Esophagus squamous epithelium (tissue), 5 donors: Measurements from ENCODE around the gene TRIM65. TPM values are rescaled to one million over a fixed set of nuclear protein-coding genes. Genes with fewer than 3 reads are reported as not detected.
"Not testable (repeated sequence)": the region's sequence is repeated elsewhere in the genome, so short reads cannot be mapped to it uniquely, and the experiment has no call there.

Experiments used
- DNase-seq: peaks from one replicate; lab custom pipeline; 2025; lab: John Stamatoyannopoulos, UW
- H3K27ac ChIP-seq, 4 donors: fragments of 200-600 bp; sonication (generic); one replicate each; pipeline ENCODE4 v1.5.1; 2016 to 2019; ENCODE audit warnings: mild to moderate bottlenecking in 1 of 4
- H3K27me3 ChIP-seq, 4 donors: fragments of 200-600 bp; sonication (generic); 1 replicate in 3 of 4; 2 replicates in 1 of 4; pipeline versions ENCODE4 v1.5.1 to v1.6.0; 2017 to 2021; ENCODE audit warnings: antibody characterized with exemption in 1 of 4
- H3K36me3 ChIP-seq, 3 donors: fragments of 200-600 bp; sonication (generic); one replicate each; pipeline ENCODE4 v1.5.1; 2016 to 2019
- H3K4me1 ChIP-seq, 3 donors: fragments of 200-600 bp; sonication (generic); one replicate each; pipeline ENCODE4 v1.5.1; 2017 to 2019
- H3K4me3 ChIP-seq, 4 donors: fragments of 200-600 bp; sonication (generic); 1 replicate in 3 of 4; 2 replicates in 1 of 4; pipeline ENCODE4 v1.5.1; 2016 to 2019; ENCODE audit warnings: mild to moderate bottlenecking in 2 of 4, moderate library complexity in 1 of 4
- H3K9me3 ChIP-seq, 3 donors: fragments of 200-600 bp; sonication (generic); one replicate each; pipeline ENCODE4 v1.5.1; 2016 to 2019
- POLR2A ChIP-seq, 4 donors: fragments of 450-650 bp; IDR thresholded peaks; one replicate each; pipeline ENCODE4 v1.6.1; 2017; ENCODE audit warnings: antibody characterized with exemption in 4 of 4, mild to moderate bottlenecking in 4 of 4, moderate library complexity in 3 of 4
- WGBS, 2 donors: methylation state at CpG; one replicate each; pipeline ENCODE4 v1.1.5; 2018; 5-methylcytosine and 5-hydroxymethylcytosine counted together
- intact Hi-C: fragments of 100-400 bp; cut with DNase I; formaldehyde crosslinking; loops from one replicate; pipeline ENCODE4 v1.15.0; 2022
- total RNA-seq, 4 donors: library from RNA; depleted of rRNA; stranded (reverse); fragments of >200 nt; gene quantifications; one replicate each; pipeline ENCODE4 v1.1.0, GENCODE V29; 2016
- TF ChIP-seq, protein P1 (sequence below), 6 experiments: fragments of 450-650 bp in 4 of 6; fragments of 200-600 bp in 2 of 6; sonication (generic) in 2 of 6; IDR thresholded peaks; one replicate each; pipeline ENCODE4 v1.5.1; 2016 to 2019; ENCODE audit warnings: antibody characterized with exemption in 6 of 6, mild to moderate bottlenecking in 4 of 6, moderate library complexity in 4 of 6
- donor health status: DM: yes; HTN: yes; CAD: no.

Gene TRIM65
- total RNA-seq, 4 donors from 2014 or later, result 17.3 to 24.6 (median 19.6) TPM

DNA sequence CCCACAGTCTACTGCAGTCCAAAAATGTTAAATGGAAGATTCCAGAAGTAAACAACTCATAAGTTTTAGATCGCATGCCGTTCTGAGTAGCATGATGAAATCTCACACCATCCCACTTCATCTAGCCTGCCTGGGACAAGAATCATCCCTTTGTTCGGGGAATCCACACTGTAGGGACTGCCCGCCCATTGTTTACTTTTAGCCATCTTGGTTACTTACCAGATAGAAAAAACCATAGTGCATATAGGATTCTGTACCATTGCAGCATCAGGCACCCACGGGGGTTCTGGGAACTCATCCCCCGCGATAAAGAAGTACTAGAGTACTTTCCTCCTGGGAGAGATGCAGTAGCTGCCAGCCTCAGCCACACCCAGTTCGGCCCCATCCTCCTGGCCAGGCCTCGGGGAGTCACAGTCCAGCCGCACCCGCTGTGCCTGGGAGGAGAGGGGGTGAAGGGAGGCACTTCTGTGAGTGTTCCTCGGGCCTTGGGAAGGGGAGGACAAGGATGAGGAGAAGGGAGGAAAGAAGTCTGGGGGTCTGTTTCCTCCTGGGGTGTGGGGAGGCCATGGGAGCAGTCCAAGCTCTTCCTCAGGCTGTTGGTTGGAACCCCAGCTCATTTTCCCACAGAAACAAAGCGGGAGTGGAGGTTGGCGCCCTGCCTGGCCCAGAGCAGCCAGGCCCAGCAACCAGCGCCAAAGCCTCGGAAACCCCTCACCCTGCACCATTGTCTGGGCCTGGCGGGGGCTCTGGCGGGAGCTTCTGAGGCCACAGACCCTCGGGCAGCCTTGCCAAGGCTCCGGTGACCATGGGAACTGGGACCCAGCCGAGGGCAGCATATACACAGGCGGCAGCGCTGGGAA lies 27.2 kb downstream of the TRIM65 start:
- Histone ChIP-seq H3K4me3 (peak overlapping the region in 3 of 4 donors; percentile 14 to 60 (median 33)), H3K27me3 (no peaks in the 10 kb centered on the region), H3K27ac (peak overlapping the region; percentile 69 to 98 (median 96)), H3K4me1 (peaks cover 32 to 76% (median 67%) of the 10 kb centered on the region in 3 donors), H3K36me3 (peaks cover 2 to 10% (median 8%) of the 10 kb centered on the region in 3 donors), H3K9me3 (no peaks in the 10 kb centered on the region)
- 30% methylated on average over 11 to 13 of the region's 23 CpGs for WGBS, 2 donors
- TF ChIP-seq, protein P1, sequence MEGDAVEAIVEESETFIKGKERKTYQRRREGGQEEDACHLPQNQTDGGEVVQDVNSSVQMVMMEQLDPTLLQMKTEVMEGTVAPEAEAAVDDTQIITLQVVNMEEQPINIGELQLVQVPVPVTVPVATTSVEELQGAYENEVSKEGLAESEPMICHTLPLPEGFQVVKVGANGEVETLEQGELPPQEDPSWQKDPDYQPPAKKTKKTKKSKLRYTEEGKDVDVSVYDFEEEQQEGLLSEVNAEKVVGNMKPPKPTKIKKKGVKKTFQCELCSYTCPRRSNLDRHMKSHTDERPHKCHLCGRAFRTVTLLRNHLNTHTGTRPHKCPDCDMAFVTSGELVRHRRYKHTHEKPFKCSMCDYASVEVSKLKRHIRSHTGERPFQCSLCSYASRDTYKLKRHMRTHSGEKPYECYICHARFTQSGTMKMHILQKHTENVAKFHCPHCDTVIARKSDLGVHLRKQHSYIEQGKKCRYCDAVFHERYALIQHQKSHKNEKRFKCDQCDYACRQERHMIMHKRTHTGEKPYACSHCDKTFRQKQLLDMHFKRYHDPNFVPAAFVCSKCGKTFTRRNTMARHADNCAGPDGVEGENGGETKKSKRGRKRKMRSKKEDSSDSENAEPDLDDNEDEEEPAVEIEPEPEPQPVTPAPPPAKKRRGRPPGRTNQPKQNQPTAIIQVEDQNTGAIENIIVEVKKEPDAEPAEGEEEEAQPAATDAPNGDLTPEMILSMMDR (IDR thresholded peaks at IDR 0.05), result no peak
- peak in 1 of 4 donors; percentile 7 for TF ChIP-seq POLR2A (IDR thresholded peaks at IDR 0.05)
- no peak for DNase-seq
- intact Hi-C loops, result no loop called here

DNA sequence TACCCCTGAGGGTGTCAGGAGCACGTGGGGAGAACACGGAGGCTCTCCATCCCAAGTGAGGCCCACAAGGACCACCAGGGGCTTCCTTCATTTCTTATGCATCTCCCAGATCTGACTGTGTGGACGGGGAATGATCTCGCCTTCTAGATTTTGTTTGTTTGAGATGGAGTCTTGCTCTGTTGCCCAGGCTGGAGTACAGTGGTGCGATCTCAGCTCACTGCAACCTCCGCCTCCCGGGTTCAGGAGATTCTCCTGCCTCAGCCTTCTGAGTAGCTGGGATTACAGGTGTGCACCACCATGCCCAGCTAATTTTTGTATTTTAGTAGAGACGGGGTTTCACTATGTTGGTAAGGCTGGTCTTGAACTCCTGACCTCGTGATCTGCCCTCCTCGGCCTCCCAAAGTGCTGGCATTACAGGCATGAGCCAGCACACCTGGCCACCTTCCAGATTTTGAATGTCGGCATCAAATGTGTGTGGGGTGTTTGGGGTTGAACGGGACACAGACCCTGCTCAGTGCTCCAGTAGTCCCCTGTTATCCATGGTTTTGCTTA lies 27.9 kb downstream of the TRIM65 start:
- not testable (repeated sequence) for DNase-seq
- 80 to 93% methylated on average over 2 to 10 of the region's 12 CpGs for WGBS, 2 donors
- H3K4me3 ChIP-seq, result peak overlapping the region in 1 of 4 donors; percentile 60

DNA sequence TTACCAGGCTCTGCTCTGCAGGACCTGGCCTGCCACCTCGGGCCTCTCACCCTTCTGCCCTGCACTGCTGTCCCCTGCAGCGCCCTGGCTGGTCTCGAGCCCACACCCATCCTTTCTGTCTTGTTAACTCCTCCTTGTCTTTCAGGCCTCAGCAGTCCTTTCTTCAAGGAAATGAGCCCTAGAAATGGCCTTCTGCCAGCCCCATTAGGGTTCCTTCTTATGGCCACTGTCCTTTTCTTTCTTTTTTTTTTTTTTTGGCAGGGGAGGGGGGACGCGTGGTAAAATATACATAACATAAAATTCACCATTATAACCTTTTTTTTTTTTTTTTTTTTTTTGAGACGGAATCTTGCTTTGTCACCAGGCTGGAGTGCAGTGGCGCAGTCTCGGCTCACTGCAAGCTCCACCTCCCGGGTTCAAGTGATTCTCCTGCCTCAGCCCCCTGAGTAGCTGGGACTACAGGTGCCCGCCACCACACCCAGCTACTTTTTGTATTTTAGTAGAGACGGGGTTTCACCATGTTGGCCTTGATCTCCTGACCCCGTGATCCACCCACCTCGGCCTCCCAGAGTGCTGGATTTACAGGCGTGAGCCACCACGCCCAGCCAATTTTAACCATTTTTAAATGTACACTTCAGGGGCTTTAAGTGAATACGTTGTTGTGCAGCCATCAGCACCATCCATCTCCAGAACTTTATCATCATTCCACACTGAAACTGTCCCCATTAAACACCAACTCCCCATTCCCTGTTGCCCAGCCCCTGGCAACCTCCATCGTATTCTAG lies 31.2 kb downstream of the TRIM65 start:
- H3K4me1 ChIP-seq, result peaks cover 19 to 63% (median 46%) of the 10 kb centered on the region in 3 donors
- H3K36me3 ChIP-seq, H3K27me3 ChIP-seq, DNase-seq, H3K4me3 ChIP-seq, H3K9me3 ChIP-seq, intact Hi-C loops: not testable (repeated sequence)
- 72 to 76% methylated on average over 13 to 17 of the region's 17 CpGs for WGBS, 2 donors
- H3K27ac ChIP-seq, result peak overlapping the region; percentile 66 to 81 (median 72)

More for the DNA sequence above, 27.9 kb downstream of the TRIM65 start:
- Histone ChIP-seq H3K4me1 (peaks cover 32 to 76% (median 67%) of the 10 kb centered on the region in 3 donors), H3K27ac (peak overlapping the region; percentile 69 to 98 (median 96))
- H3K9me3 ChIP-seq, H3K27me3 ChIP-seq, intact Hi-C loops, H3K36me3 ChIP-seq: not testable (repeated sequence)

DNA sequence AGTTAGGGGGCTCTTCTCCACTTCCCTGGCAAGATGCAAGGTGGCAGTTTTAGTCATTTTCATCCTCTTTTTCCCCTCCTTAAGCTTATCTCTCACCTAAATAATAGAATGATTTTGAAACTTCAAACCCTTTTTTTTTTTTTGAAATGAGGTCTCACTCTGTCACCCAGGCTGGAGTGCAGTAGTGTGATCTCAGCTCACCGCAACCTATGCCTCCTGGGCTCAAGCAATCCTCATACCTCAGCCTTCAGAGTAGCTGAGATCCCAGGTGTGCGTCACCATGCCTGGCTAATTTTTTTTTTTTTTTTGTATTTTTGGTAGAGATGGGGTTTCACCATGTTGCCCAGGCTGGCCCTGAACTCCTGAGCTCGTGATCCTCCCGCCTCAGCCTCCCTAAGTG lies 31.9 kb downstream of the TRIM65 start:
- H3K9me3 ChIP-seq, intact Hi-C loops, DNase-seq: not testable (repeated sequence)

DNA sequence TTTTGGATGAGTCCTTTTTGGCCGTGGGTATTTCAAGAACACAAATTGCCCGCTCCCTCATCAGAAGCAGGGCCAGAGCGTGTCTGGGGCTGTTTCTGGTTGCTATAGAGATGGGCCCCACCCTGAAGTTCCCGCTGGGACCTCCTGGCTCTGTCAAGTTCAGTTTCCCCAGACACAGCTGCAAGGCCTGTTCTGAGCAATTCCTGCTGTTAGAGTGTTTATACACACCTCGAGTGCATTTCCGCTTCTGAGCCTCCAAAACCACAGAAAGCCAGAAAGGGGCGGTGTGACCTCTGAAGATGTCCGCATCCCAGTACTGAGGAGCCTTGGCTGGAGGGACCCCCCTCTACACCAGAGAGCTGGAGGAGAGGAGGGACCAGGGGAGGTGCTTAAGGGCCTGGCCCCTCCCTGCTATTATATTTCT lies 32.3 kb downstream of the TRIM65 start:
- peak overlapping the region in 1 of 4 donors; percentile 0 for H3K4me3 ChIP-seq
- H3K4me1 ChIP-seq, result peaks cover 12 to 52% (median 35%) of the 10 kb centered on the region in 3 donors
- H3K27me3 ChIP-seq, result no peaks in the 10 kb centered on the region
- DNase-seq, result no peak
- H3K36me3 ChIP-seq, result no peaks in the 10 kb centered on the region
- TF ChIP-seq, protein P1 (IDR thresholded peaks at IDR 0.05), result peak in 1 of 6 experiments; percentile 22
- TF ChIP-seq POLR2A (IDR thresholded peaks at IDR 0.05), result no peak
- intact Hi-C loops, result no loop called here
- WGBS, 2 donors, result 0 to 13% methylated on average over 3 of the region's 8 CpGs
- no peaks in the 10 kb centered on the region for H3K9me3 ChIP-seq
- H3K27ac ChIP-seq, result peak overlapping the region; percentile 66 to 87 (median 77)

More for the DNA sequence above, 31.9 kb downstream of the TRIM65 start:
- not testable (repeated sequence) for H3K27me3 ChIP-seq, H3K36me3 ChIP-seq, H3K4me3 ChIP-seq
- H3K4me1 ChIP-seq, result peaks cover 15 to 56% (median 39%) of the 10 kb centered on the region in 3 donors
- WGBS, 2 donors, result 47 to 71% methylated on average over 3 to 4 of the region's 4 CpGs
- H3K27ac ChIP-seq, result peak overlapping the region; percentile 66 to 87 (median 77)

DNA sequence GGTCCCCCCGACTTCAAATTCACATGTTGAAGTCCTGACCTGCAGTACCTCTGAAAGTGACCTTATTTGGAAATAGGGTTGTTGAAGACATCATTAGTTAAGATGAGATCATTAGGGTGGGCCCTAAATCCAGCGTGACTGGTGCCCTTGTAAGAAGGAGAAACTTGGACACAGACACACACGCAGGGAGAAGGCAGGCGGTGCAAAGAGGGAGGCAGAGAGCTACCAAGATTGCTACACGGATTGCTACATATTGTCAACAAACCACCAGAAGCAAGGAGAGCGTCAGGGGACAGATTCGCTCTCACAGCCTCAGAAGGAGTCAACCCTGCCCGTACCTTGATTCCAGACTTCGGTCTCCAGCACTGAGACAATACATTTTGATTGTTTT lies 34.8 kb downstream of the TRIM65 start:
- no peak for DNase-seq
- intact Hi-C loops, result no loop called here
- Histone ChIP-seq H3K27ac (peak overlapping the region; percentile 43 to 81 (median 72)), H3K27me3 (no peaks in the 10 kb centered on the region), H3K4me3 (no peak overlapping the region), H3K36me3 (no peaks in the 10 kb centered on the region), H3K4me1 (peaks cover 12 to 56% (median 27%) of the 10 kb centered on the region in 3 donors), H3K9me3 (no peaks in the 10 kb centered on the region)
- WGBS, 2 donors, result 64% methylated on average over 9 of the region's 9 CpGs
- TF ChIP-seq, protein P1 (IDR thresholded peaks at IDR 0.05), result no peak
- peak in 1 of 4 donors; percentile 25 for TF ChIP-seq POLR2A (IDR thresholded peaks at IDR 0.05)

DNA sequence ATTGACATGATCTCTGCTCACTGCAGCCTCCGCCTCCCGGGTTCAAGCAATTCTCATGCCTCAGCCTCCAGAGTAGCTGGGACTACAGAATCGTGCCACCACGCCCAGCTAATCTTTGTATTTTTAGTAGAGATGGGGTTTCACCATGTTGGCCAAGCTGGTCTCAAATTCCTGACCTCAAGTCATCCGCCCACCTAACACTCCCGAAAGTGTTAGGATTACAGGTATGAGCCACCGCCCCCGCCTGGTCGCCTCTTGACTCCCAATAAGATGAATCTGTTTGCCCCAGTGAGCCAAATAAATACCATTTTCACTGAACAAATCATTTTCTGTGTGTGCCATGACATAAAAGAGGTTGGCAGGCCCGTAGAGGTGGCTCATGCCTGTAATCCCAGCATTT lies 37.4 kb downstream of the TRIM65 start:
- 64 to 66% methylated on average over 10 of the region's 10 CpGs for WGBS, 2 donors
- H3K27me3 ChIP-seq, H3K36me3 ChIP-seq, DNase-seq, intact Hi-C loops, H3K4me3 ChIP-seq, H3K9me3 ChIP-seq: not testable (repeated sequence)
- Histone ChIP-seq H3K4me1 (peaks cover 10 to 60% (median 25%) of the 10 kb centered on the region in 3 donors), H3K27ac (peak overlapping the region; percentile 39 to 72 (median 41))
